Spinal cord (tissue), 10 donors: ENCODE data around the gene NUP43. TPM values are rescaled to one million over a fixed set of nuclear protein-coding genes. Genes with fewer than 3 reads are reported as not detected.

Experiments used
- DNase-seq, 6 donors: peaks; one replicate each; pipeline versions ENCODE4 v3.0.0 to v3.0.0-alpha.2; 2013 to 2015; ENCODE audit warnings: low spot score in 6 of 6, low read depth in 4 of 6
- H3K27ac ChIP-seq: one replicate; pipeline ENCODE4 v1.5.1; 2013; ENCODE audit warnings: low read depth, low read length, control low read depth
- H3K27me3 ChIP-seq: one replicate; pipeline ENCODE4 v1.6.1; 2013; ENCODE audit warnings: low read length; ENCODE audit not compliant: control insufficient read depth, insufficient read depth
- H3K36me3 ChIP-seq: one replicate; pipeline ENCODE4 v1.6.1; 2013; ENCODE audit warnings: low read length; ENCODE audit not compliant: control insufficient read depth, insufficient read depth
- H3K4me1 ChIP-seq: one replicate; pipeline ENCODE4 v1.6.1; 2013; ENCODE audit warnings: low read length; ENCODE audit not compliant: control insufficient read depth, insufficient read depth
- H3K4me3 ChIP-seq: one replicate; pipeline ENCODE4 v1.5.1; 2013; ENCODE audit warnings: low read depth, low read length, control low read depth
- H3K9me3 ChIP-seq: one replicate; pipeline ENCODE4 v1.6.1; 2013; ENCODE audit warnings: low read length; ENCODE audit not compliant: control insufficient read depth, insufficient read depth
- WGBS: methylation state at CpG from one replicate; pipeline ENCODE4 v1.1.5; 2013; ENCODE audit warnings: missing lambda C conversion rate; ENCODE audit not compliant: insufficient coverage; 5-methylcytosine and 5-hydroxymethylcytosine counted together
- long read RNA-seq, 4 donors: transcript quantifications; one replicate each; lab custom pipeline, GENCODE V29; 2026
- polyA plus RNA-seq, 2 donors: library from polyadenylated mRNA; unstranded; fragments of 120-200 nt; gene quantifications; one replicate each; pipeline ENCODE4 v1.2.1, GENCODE V29; 2013; ENCODE audit not compliant: insufficient read length in 2 of 2
- total RNA-seq, 2 donors: library from RNA; depleted of rRNA in 1 of 2; stranded (reverse); fragments of 120-200 nt in 1 of 2; fragments of >200 nt in 1 of 2; gene quantifications; one replicate each; pipeline versions ENCODE4 v1.2.3 to v1.2.4, GENCODE V29; 2013 to 2014
- donor health status: healthy.

The NUP43 gene
- total RNA-seq (10 to 100 TPM; 23.4 to 28.1 TPM), polyA plus RNA-seq (10 to 100 TPM; 29.4 to 34.2 TPM)
- long read RNA-seq, donor 1, partial matches to known transcripts: 5 of 7 reads
- long read RNA-seq, donor 1, other reads (novel, unspliced or antisense): 0 of 7 reads
- long read RNA-seq, donor 2, partial matches to known transcripts: 85 of 122 reads
- long read RNA-seq, donor 2, other reads (novel, unspliced or antisense): 37 of 122 reads
- long read RNA-seq, donor 3, partial matches to known transcripts: 0 of 2 reads
- long read RNA-seq, donor 3, other reads (novel, unspliced or antisense): 0 of 2 reads
- long read RNA-seq, donor 4, partial matches to known transcripts: 0 of 2 reads
- long read RNA-seq, donor 4, other reads (novel, unspliced or antisense): 0 of 2 reads

DNA sequence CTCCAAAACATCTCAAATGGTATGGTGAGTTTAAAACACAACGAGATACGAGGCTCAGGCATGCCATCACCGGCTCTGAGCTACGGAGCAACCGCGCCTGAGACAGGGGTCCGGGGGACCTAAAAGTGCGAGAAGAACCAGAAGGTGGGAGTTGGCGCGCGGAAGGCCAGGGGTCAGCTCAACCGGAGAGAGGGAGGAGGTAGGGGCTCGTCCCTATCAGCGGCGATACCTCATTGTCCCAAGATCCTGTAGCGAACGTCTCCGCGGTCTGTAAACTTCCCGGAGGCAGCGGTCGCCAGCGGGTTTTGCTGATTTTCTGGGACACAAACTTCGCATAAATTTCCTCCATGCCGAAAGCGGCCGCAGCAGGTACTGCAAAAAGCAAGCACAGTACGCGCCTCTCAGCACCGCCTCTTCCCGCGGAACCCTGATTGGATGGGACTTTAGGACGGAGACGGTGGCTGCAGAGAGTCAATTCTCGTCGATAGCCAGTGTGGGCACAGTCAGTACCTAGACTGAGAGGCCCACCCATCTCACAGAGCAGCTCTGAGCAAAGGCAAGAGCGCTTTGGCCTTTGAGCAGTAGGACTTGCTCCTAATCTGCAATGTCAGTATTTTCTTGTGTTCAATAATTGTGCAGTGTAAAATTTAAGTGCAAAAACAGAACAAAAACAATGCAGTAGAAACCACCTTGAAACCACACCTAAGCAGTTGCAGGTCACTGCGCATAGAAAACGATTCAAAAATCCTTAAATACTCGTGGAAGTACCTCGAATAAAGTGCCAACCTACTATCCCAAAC is at the start of gene NUP43:
Gene NUP43 (minus strand): TSS at position 383 of the 800 bp plus-strand sequence. CDS start 34 bp downstream, at position 349.
- Histone ChIP-seq H3K9me3 (no peaks in the 10 kb centered on the region), H3K4me3 (peak within 1 kb of the TSS; percentile 96), H3K36me3 (peaks cover 15% of the 10 kb centered on the region), H3K27me3 (no peaks in the 10 kb centered on the region), H3K27ac (peak within 1 kb of the TSS; percentile 76), H3K4me1 (peaks cover 23% of the 10 kb centered on the region)
- 7% methylated on average over 40 of the region's 41 CpGs for WGBS
- DNase-seq: peak; percentile 94 to 99 (median 97)

- H3K4me1 ChIP-seq: no peaks in the 10 kb centered on the region
- WGBS: 100% methylated on average over 1 of the region's 3 CpGs
- H3K4me3 ChIP-seq: no peak overlapping the region
- no peaks in the 10 kb centered on the region for H3K9me3 ChIP-seq
- no peaks in the 10 kb centered on the region for H3K27me3 ChIP-seq
- DNase-seq: no peak
- H3K27ac ChIP-seq: no peak overlapping the region
- H3K36me3 ChIP-seq: peaks cover 11% of the 10 kb centered on the region
Measured at GRCh38 chr6:149783551-149783950, 37.2 kb upstream of the NUP43 start.

DNA sequence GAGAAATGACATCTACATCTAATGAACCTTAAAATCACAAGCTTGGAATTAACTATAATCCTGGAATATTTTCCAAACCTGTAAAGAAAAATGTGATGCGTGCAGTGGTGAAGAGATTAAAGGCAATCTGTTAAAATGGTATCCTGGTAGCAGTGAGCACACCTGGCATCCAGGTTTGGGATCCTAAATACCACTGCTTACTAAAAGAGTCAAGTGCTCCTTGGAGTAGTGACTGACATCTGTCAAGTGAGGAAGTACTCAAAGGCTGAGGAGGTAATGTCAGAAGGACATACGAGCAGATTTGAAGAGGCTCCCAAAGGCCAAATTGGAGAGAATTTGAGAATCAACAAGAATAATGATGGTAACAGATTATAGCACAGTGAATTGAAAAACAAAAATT is 36.0 kb upstream of the NUP43 start:
- WGBS: 100% methylated on average over 1 of the region's 2 CpGs
- no peak for DNase-seq

DNA sequence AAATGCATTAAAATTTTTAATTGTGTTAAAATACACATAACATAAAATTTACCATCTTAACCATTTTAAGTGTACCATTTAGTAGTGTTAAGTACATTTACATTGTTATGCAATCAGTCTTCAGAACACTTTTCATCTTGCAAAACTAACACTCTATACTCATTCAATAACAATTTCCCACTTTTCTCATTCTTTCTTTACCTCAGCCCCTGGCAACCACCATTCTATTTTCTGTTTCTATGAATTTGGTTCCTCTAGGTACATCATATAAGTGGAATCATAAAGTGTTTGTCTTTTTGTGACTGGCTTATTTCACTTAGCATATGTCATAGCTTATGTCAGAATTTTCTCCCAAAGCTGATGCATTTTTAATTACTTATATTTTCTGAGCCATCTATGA is 35.4 kb upstream of the NUP43 start:
- Histone ChIP-seq H3K27ac (no peak overlapping the region), H3K27me3 (no peaks in the 10 kb centered on the region), H3K36me3 (peaks cover 15% of the 10 kb centered on the region), H3K4me1 (no peaks in the 10 kb centered on the region), H3K9me3 (no peaks in the 10 kb centered on the region), H3K4me3 (no peak overlapping the region)
- no peak for DNase-seq

More for the DNA sequence above, 36.0 kb upstream of the NUP43 start:
- Histone ChIP-seq H3K9me3 (no peaks in the 10 kb centered on the region), H3K27ac (no peak overlapping the region), H3K27me3 (no peaks in the 10 kb centered on the region), H3K4me3 (no peak overlapping the region), H3K36me3 (peaks cover 15% of the 10 kb centered on the region), H3K4me1 (no peaks in the 10 kb centered on the region)

- H3K4me1 ChIP-seq: no peaks in the 10 kb centered on the region
- no CpG with 5 or more reads among the region's 2 CpGs for WGBS
- peaks cover 31% of the 10 kb centered on the region for H3K36me3 ChIP-seq
- no peaks in the 10 kb centered on the region for H3K27me3 ChIP-seq
- no peak overlapping the region for H3K27ac ChIP-seq
- H3K9me3 ChIP-seq: no peaks in the 10 kb centered on the region
- H3K4me3 ChIP-seq: no peak overlapping the region
- DNase-seq: no peak
Measured at GRCh38 chr6:149779644-149779963, 33.3 kb upstream of the NUP43 start.

GRCh38 chr6:149777624-149778023 is 31.3 kb upstream of the NUP43 start:
- no peak overlapping the region for H3K27ac ChIP-seq
- WGBS: no CpG with 5 or more reads among the region's 1 CpG
- no peaks in the 10 kb centered on the region for H3K27me3 ChIP-seq
- H3K36me3 ChIP-seq: peaks cover 41% of the 10 kb centered on the region
- H3K9me3 ChIP-seq: no peaks in the 10 kb centered on the region
- H3K4me1 ChIP-seq: no peaks in the 10 kb centered on the region
- no peak for DNase-seq
- no peak overlapping the region for H3K4me3 ChIP-seq

DNA sequence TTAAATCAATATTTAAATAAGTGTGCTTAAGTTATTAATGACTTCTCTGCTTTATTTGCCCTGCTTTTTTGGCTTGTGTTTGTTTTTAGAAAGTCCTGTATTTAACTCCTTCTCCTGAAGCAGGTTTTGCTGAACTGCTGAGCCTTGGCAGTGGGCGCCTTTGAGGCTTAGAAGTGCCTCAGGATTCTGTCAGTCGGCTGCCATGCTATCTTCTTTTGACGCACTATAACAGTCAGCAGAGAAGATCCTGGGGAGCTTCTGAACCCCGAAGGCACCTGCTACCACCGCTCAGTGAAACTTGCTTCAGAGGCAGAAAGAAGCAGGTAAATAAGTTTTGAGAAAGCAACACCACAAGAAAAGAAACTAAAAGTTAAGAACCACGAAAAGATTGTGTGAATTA is 25.6 kb upstream of the NUP43 start:
- no peak for DNase-seq
- WGBS: 100% methylated on average over 4 of the region's 6 CpGs
- no peaks in the 10 kb centered on the region for H3K4me1 ChIP-seq

GRCh38 chr6:149771185-149771584 is 24.9 kb upstream of the NUP43 start:
- Histone ChIP-seq H3K9me3 (peaks cover 3% of the 10 kb centered on the region), H3K4me1 (no peaks in the 10 kb centered on the region), H3K27me3 (no peaks in the 10 kb centered on the region), H3K4me3 (no peak overlapping the region), H3K27ac (no peak overlapping the region), H3K36me3 (peaks cover 43% of the 10 kb centered on the region)
- WGBS: no CpG with 5 or more reads among the region's 3 CpGs
- DNase-seq: no peak

More for the DNA sequence above, 25.6 kb upstream of the NUP43 start:
- peaks cover 43% of the 10 kb centered on the region for H3K36me3 ChIP-seq
- H3K27ac ChIP-seq: no peak overlapping the region
- H3K4me3 ChIP-seq: no peak overlapping the region
- H3K9me3 ChIP-seq: no peaks in the 10 kb centered on the region
- H3K27me3 ChIP-seq: no peaks in the 10 kb centered on the region

- WGBS: no CpG with 5 or more reads among the region's 2 CpGs
- Histone ChIP-seq H3K27ac (no peak overlapping the region), H3K36me3 (peaks cover 31% of the 10 kb centered on the region), H3K4me3 (no peak overlapping the region), H3K4me1 (no peaks in the 10 kb centered on the region), H3K9me3 (peaks cover 7% of the 10 kb centered on the region), H3K27me3 (no peaks in the 10 kb centered on the region)
- no peak for DNase-seq
Measured at GRCh38 chr6:149769676-149770075, 23.3 kb upstream of the NUP43 start.
